ENCODE results near the gene GLIS1. TPM values are rescaled to one million over a fixed set of nuclear protein-coding genes. Genes with fewer than 3 reads are reported as not detected.

GLIS1 gene
- polyA plus RNA-seq, 3 donors: not detected

GRCh38 chr1:53731043-53731600, 7.8 kb downstream of the GLIS1 start:
- H2AFZ ChIP-seq (ENCODE audit: insufficient read depth, low read depth, low read length, poor library complexity, severe bottlenecking): no peak overlapping the region
- WGBS (ENCODE audit: insufficient coverage): 95% methylated on average over 4 of the region's 10 CpGs
- no peak overlapping the region for H3K4me2 ChIP-seq (replicated peaks; ENCODE audit: extremely low read depth, low read length, poor library complexity, severe bottlenecking)
- Mint-ChIP-seq H3K9me3 (peaks cover 0 to 2% (median 0%) of the 10 kb centered on the region in 7 donors), H3K4me3 (no peak overlapping the region), H3K27me3 (ENCODE audit: low read depth in 3 of 3) (peaks cover 16 to 38% (median 28%) of the 10 kb centered on the region in 3 donors), H3K4me1 (no peaks in the 10 kb centered on the region), H3K27ac (no peak overlapping the region), H3K36me3 (no peaks in the 10 kb centered on the region)
- DNase-seq: no peak
- no peak overlapping the region for H3K9ac ChIP-seq (ENCODE audit: insufficient read depth, low read length, poor library complexity, severe bottlenecking)
- H3K79me2 ChIP-seq (ENCODE audit: insufficient read depth, low read length): no peaks in the 10 kb centered on the region
- no peak overlapping the region for H3K4me3 ChIP-seq (replicated peaks in 1 of 3; ENCODE audit: low read depth in 2 of 3, low read length in 3 of 3)
- TF ChIP-seq CTCF (IDR thresholded peaks at IDR 0.05): no peak
- intact Hi-C loops (cut with micrococcal nuclease): no loop called here
- H3K36me3 ChIP-seq (replicated peaks in 1 of 2; ENCODE audit: control insufficient read depth in 1 of 2, insufficient read depth in 2 of 2, low read length in 2 of 2): no peaks in the 10 kb centered on the region
- no peaks in the 10 kb centered on the region for H4K20me1 ChIP-seq (ENCODE audit: insufficient read depth, low read length)
- no peak overlapping the region for H3K27ac ChIP-seq (ENCODE audit: low read depth in 1 of 2, low read length in 2 of 2)
- H3K9me3 ChIP-seq (replicated peaks in 1 of 2; ENCODE audit: control insufficient read depth in 1 of 2, insufficient read depth in 1 of 2, low read length in 2 of 2): no peaks in the 10 kb centered on the region
- H3K27me3 ChIP-seq (ENCODE audit: control insufficient read depth in 2 of 2, insufficient read depth in 2 of 2, low read length in 2 of 2): peaks cover 14 to 15% of the 10 kb centered on the region in 2 donors
- no peaks in the 10 kb centered on the region for H3K4me1 ChIP-seq (ENCODE audit: control insufficient read depth in 1 of 2, insufficient read depth in 2 of 2, low read length in 2 of 2)

DNA sequence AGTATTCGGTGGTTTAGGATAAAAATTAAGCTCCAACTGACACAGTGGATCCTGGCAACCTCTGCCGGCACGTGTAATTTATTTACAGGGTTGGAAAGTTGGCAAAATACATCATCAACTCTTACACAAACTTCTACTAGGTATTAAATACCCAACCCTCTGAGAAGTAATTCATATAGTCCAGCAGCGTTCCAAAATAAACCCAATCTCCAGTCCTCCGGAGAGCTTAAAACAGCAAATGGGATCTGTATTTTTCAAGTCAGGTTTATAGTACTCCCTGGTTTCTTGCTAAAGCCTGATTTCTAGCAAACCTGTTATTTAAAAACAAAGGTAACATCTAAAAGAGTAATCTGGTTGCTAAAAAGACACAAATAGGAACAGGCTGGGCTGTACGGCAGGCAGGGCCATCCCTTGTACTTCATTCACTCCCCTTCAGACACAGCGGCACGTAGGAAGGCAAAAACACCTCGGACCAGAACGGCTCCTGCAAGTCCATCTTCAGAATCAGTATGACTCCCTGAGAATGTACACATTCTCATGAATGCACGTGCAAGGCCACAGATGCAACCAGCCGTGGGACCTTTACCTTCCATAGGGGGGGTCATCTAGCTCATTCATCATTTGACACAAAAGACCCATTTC, 8.6 kb downstream of the GLIS1 start:
- Histone ChIP-seq H3K4me1 (ENCODE audit: control insufficient read depth in 1 of 2, insufficient read depth in 2 of 2, low read length in 2 of 2) (no peaks in the 10 kb centered on the region), H3K4me2 (replicated peaks; ENCODE audit: extremely low read depth, low read length, poor library complexity, severe bottlenecking) (no peak overlapping the region), H3K27ac (ENCODE audit: low read depth in 1 of 2, low read length in 2 of 2) (no peak overlapping the region), H3K36me3 (replicated peaks in 1 of 2; ENCODE audit: control insufficient read depth in 1 of 2, insufficient read depth in 2 of 2, low read length in 2 of 2) (no peaks in the 10 kb centered on the region), H3K4me3 (replicated peaks in 1 of 3; ENCODE audit: low read depth in 2 of 3, low read length in 3 of 3) (no peak overlapping the region), H4K20me1 (ENCODE audit: insufficient read depth, low read length) (no peaks in the 10 kb centered on the region), H2AFZ (ENCODE audit: insufficient read depth, low read depth, low read length, poor library complexity, severe bottlenecking) (no peak overlapping the region), H3K27me3 (ENCODE audit: control insufficient read depth in 2 of 2, insufficient read depth in 2 of 2, low read length in 2 of 2) (peaks cover 7 to 10% of the 10 kb centered on the region in 2 donors), H3K79me2 (ENCODE audit: insufficient read depth, low read length) (no peaks in the 10 kb centered on the region), H3K9ac (ENCODE audit: insufficient read depth, low read length, poor library complexity, severe bottlenecking) (no peak overlapping the region), H3K9me3 (replicated peaks in 1 of 2; ENCODE audit: control insufficient read depth in 1 of 2, insufficient read depth in 1 of 2, low read length in 2 of 2) (no peaks in the 10 kb centered on the region)
- Mint-ChIP-seq H3K9me3 (peaks cover 0 to 2% (median 0%) of the 10 kb centered on the region in 7 donors), H3K4me1 (no peaks in the 10 kb centered on the region), H3K36me3 (no peaks in the 10 kb centered on the region), H3K27ac (no peak overlapping the region), H3K27me3 (ENCODE audit: low read depth in 3 of 3) (peaks cover 12 to 30% (median 20%) of the 10 kb centered on the region in 3 donors), H3K4me3 (no peak overlapping the region)
- DNase-seq: no peak
- no peak for TF ChIP-seq CTCF (IDR thresholded peaks at IDR 0.05)
- intact Hi-C loops (cut with micrococcal nuclease): no loop called here
- WGBS (ENCODE audit: insufficient coverage): 89% methylated on average over 4 of the region's 12 CpGs
